GM19397 (cell line): ENCODE data around the gene TMX2.
"Not testable (repeated sequence)": the region's sequence is repeated elsewhere in the genome, so short reads cannot be mapped to it uniquely, and the experiment has no call there.

Source experiments
- ATAC-seq: cut with Tn5 transposase; IDR thresholded peaks from one replicate; pipeline ENCODE4 v1.9.1; 2021; ENCODE audit warnings: mild to moderate bottlenecking, moderate library complexity; ENCODE audit not compliant: unreplicated experiment

Gene TMX2

GRCh38 chr11:57711414-57712255 lies 758 bp upstream of the TMX2 start, which contains the start of gene MED19:
MED19 (minus strand) TSS chr11:57712215; CDS start chr11:57712179, 36 bp downstream.
- ATAC-seq, result peak; percentile 38

GRCh38 chr11:57713835-57714234 lies 1.4 kb downstream of the TMX2 start:
- no peak for ATAC-seq

GRCh38 chr11:57716726-57717125 lies 4.3 kb downstream of the TMX2 start:
- ATAC-seq, result not testable (repeated sequence)

- ATAC-seq, result no peak
Observed at GRCh38 chr11:57727185-57727584, 14.8 kb downstream of the TMX2 start.

DNA sequence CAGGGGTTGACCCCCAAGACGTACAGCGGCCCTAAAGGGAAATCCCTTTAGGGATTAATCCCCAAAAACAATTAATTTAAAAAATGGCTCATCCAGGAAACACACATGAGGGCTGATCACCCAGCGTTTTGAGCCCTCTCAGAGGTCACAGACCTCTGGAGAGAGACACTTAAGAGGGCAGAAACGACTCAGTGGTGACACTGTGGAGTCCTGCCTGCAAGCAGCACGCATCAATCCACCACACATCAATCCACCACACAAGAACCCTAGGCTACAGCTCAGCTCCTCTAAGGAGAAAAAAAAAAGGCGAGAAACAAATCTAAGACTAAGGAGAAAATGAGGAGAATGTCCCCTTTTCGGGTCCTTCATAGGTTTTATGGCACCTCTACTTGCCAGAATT lies 16.4 kb downstream of the TMX2 start:
- no peak for ATAC-seq

DNA sequence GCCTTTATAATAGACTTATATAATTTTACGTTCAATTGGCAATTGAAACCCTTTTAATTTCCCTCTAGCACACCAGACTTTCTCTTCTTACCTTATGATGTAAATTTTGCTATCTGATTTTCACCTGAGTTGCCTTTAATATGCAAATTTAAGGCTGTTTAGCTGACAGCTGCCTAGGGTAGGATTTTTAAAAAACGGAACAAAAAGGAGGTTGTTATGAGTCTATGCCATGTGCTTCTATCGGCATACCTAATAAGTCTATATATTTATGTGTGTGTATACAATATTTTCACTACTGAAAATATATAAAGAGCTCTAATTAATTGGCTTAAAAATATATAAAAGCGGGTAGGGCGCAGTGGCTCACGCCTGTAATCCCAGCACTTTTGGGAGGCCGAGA lies 17.1 kb downstream of the TMX2 start:
- ATAC-seq, result no peak

- ATAC-seq, result no peak
Observed at GRCh38 chr11:57732661-57733060, 20.3 kb downstream of the TMX2 start.

DNA sequence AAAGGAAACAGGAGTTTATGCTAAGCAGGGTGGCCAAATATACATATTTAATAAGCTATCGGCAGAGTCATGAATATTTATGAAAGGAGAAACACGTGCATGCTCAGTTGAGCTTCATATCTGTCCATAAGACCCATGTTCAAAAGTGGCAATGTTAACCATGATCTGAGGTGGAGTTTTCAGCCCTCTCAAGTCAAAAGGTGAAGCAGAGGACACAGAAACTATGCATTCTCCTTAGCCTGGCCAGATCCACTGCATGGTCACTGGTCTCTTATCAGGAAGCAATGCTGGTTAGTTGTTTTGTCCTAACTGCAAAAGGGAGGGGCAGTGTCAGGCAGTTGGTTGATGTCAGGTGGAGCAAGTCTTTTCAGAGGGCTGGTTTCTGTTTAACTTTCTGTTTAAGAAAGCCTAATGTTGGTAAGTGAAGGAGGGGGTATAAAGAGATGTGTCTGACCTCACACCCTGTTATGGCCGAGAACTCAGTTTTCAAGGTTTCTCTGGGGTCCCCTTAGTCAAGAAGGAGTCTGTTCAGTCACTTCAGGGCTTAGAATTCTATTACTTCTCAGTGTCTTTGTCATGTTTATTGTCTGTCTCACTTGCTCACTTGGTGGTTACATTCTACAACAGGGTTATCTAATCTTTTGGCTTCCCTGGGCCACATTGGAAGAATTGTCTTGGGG lies 23.4 kb downstream of the TMX2 start:
- no peak for ATAC-seq

- ATAC-seq, result peak; percentile 90
Observed at GRCh38 chr11:57741132-57742086, 29.0 kb downstream of the TMX2 start, which contains the start of gene SELENOH. SELENOH (plus strand) TSS chr11:57741491; CDS start chr11:57741596, 105 bp downstream.

- no peak for ATAC-seq
Observed at GRCh38 chr11:57742087-57742452, 29.7 kb downstream of the TMX2 start.

DNA sequence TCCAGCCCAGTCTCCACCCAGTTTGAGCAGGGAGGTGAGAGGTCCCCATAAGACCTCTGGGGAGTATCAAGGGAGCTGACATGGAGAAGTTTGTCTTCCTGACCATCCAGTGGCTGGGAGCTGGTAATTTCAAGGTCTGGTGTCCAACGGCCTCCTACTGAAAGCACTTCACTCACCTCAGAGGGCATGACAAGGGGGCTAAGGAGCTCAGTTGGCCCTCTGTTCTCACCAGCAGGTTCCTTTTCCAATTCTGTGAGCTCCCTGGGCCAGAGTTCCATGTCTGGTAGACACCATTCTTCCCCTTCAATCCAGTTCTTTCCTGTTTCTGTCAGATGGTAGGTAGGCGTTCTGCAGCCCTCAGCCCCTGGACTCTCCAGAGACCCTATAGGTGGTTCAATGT lies 32.0 kb downstream of the TMX2 start:
- no peak for ATAC-seq

- no peak for ATAC-seq
Observed at GRCh38 chr11:57745206-57745605, 32.8 kb downstream of the TMX2 start.

- ATAC-seq, result no peak
Observed at GRCh38 chr11:57746920-57747319, 34.5 kb downstream of the TMX2 start.

DNA sequence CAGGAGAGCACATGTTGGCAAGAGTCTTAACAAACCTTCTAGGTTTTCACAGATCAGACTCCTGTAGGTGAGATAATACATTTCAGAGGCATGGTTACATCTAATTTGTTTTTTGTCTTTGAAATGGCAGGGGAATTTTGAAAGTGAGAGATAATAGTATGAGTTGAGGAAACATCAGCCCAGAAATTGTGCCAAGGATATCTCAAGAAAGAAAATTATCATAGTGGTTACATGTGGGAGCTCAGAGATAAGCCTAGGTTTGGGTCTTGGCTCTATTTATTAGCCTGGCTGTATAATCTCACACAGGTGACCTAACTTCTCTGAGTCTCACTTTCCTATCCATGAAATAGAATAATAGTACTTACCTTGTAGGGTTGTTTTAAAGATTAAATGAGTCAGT lies 38.8 kb downstream of the TMX2 start:
- ATAC-seq, result no peak

GRCh38 chr11:57751676-57752253 lies 39.4 kb downstream of the TMX2 start, which contains the start of gene BTBD18:
BTBD18 (minus strand) TSS chr11:57751819; CDS start chr11:57751188, 631 bp downstream.
- ATAC-seq, result no peak

GRCh38 chr11:57752954-57753353 lies 40.6 kb downstream of the TMX2 start:
- no peak for ATAC-seq

DNA sequence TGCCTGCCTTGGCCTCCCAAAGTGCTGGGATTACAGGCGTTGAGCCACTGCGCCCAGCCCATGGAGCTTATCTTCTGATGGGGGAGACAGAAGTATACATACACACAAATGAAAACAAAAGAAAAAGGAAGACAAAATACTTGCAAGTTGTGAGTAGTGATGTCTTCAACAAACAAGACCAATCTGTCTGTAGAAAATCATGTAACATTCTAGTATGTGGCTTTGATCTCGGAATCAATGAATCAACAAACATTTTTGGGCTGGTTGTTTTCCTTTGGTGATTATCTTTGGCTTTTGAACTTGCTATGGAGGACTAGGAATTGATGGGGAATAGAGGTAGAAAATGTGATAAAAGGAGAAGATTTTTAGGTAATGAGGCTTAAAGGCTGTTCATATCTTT lies 45.8 kb downstream of the TMX2 start:
- ATAC-seq, result no peak

DNA sequence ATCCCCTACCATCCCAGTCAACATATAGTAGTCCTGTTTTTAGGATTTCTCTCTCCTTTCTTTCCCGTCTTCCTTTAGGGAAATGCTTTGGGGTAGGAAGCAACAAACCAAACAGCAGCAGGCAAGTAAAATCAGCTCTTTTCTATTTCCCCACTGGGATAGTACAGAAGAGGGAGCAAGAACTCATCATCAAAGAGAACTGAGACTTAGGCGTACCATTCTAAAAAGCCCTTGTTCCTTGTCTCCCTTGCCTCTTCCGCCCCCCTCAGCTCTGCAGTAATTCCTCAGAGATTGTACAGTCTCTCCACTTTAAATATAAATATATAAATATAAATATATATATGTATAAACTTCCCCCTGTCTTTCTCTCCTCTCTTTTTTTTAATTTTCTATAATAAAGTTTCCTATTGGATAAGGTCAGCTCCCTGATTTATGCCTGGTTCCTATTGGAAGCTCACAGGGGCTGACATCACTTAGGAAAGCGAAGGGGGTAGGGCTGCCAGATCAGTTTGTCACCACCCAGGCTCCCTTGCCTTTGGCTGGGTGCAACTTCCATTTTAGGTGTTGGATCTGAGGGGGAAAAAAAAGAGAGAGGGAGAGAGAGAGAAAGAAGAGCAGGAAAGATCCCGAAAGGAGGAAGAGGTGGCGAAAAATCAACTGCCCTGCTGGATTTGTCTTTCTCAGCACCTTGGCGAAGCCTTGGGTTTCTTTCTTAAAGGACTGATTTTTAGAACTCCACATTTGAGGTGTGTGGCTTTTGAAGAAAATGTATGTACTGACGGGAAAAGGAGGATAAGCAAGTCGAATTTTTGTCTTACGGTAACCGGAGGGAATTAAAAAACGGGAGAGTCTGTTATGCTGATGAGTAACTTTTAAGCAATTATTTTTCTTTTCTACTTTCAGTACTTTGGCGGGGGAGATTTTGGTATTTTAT lies 49.2 kb downstream of the TMX2 start, which contains the start of gene CTNND1:
CTNND1 (plus strand) TSS at position 502 of the 934 bp plus-strand sequence. CDS start 29,677 bp downstream, outside the sequence.
- peak; percentile 65 for ATAC-seq

DNA sequence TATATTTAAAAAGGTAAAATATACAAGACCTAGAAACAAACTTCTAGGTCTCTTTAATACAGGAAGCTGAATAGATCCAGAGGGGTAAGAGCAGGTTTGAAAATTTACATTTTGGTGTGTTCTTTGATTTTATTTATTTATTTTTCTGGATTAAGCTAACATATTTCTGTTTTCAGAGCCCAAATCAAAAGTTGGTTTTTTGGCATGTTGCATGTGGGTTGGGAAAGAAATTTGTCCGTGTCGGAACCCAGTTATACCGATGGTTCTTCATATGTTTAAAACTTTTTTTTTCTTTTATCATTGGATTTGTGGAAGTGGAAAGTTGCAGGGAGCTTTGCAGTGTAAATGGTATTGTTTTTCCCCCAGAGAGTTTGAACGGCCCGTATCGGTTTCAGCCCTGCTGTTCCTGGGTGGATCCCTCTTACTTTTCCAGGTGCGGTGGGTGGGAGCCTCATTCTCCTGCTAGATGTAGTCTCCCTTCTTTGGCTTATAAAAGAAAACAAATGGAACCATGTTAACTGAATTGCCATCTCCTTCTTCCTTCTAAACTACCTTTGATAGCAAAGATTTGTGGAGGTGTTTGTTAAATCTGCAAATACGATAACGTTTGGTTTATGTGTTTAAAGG lies 50.0 kb downstream of the TMX2 start:
- no peak for ATAC-seq
